ENCODE measurements around the gene GPC3. TPM values are rescaled to one million over a fixed set of nuclear protein-coding genes. Genes with fewer than 3 reads are reported as not detected.

The GPC3 gene
- total and polyA plus RNA-seq, 3 experiments from 2014 or later: not detected

DNA sequence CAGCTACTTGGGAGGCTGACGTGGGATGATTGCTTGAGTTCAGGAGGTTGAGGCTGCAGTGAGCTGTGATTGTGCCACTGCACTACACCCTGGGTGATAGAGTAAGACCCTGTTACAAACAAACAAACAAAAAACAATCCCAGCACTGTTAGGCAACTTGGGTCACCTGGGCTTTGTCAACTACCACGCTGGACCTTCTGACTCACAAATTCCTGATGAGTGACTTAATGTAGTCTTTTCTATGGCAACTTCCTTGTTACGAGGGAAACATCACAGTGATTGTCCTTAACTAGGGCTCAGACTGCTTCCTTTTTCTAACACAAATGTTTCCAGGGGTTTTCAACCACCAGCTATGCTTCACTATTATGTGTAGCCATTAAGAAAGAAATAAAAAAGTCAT is 441.3 kb downstream of the GPC3 start:
- Mint-ChIP-seq H3K27ac (peak overlapping the region in 1 of 8 donors; percentile 69), H3K36me3 (no peaks in the 10 kb centered on the region), H3K4me3 (no peak overlapping the region), H3K4me1 (no peaks in the 10 kb centered on the region), H3K9me3 (peaks cover 0 to 4% (median 0%) of the 10 kb centered on the region in 5 donors), H3K27me3 (peaks cover 0 to 3% of the 10 kb centered on the region in 2 donors)
- ChIA-PET POLR2A (no interaction called here), CTCF (no interaction called here)
- Histone ChIP-seq H3K27me3 (ENCODE audit: insufficient read depth, low read length, poor library complexity, severe bottlenecking) (no peaks in the 10 kb centered on the region), H3K4me3 (ENCODE audit: low read length) (no peak overlapping the region), H3K4me1 (ENCODE audit: insufficient read depth, low read length) (no peaks in the 10 kb centered on the region), H3K9me3 (ENCODE audit: low read length) (no peaks in the 10 kb centered on the region), H3K27ac (ENCODE audit: low read depth, low read length) (no peak overlapping the region), H3K36me3 (ENCODE audit: insufficient read depth, low read length) (no peaks in the 10 kb centered on the region)
- no peak for DNase-seq

DNA sequence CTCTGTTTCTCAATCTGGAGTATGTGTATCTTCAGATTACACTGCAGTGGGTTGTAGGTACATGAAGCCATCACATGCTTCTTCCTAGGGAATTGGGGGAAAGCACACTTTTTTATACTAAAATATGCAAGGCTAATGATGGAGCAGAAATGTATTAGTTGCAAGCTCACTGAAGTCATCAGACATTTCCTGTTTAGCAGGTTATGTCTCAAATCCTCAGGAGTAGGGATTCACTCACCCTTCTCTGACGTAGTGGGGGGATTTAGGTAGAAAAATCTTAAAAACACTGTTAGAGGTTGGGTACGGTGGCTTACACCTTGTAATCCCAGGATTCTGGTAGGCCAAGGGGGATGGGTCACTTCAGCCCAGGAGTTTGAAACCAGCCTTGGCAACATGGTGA is 441.7 kb downstream of the GPC3 start:
- Histone ChIP-seq H3K4me1 (ENCODE audit: insufficient read depth, low read length) (no peaks in the 10 kb centered on the region), H3K9me3 (ENCODE audit: low read length) (no peaks in the 10 kb centered on the region), H3K36me3 (ENCODE audit: insufficient read depth, low read length) (no peaks in the 10 kb centered on the region), H3K27ac (ENCODE audit: low read depth, low read length) (no peak overlapping the region), H3K4me3 (ENCODE audit: low read length) (no peak overlapping the region), H3K27me3 (ENCODE audit: insufficient read depth, low read length, poor library complexity, severe bottlenecking) (no peaks in the 10 kb centered on the region)
- Mint-ChIP-seq H3K36me3 (no peaks in the 10 kb centered on the region), H3K4me3 (no peak overlapping the region), H3K27me3 (peaks cover 0 to 3% of the 10 kb centered on the region in 2 donors), H3K9me3 (peaks cover 0 to 4% (median 0%) of the 10 kb centered on the region in 5 donors), H3K4me1 (no peaks in the 10 kb centered on the region), H3K27ac (peak overlapping the region in 1 of 8 donors; percentile 69)
- CTCF ChIA-PET: no interaction called here
- POLR2A ChIA-PET: no interaction called here
- DNase-seq: no peak

DNA sequence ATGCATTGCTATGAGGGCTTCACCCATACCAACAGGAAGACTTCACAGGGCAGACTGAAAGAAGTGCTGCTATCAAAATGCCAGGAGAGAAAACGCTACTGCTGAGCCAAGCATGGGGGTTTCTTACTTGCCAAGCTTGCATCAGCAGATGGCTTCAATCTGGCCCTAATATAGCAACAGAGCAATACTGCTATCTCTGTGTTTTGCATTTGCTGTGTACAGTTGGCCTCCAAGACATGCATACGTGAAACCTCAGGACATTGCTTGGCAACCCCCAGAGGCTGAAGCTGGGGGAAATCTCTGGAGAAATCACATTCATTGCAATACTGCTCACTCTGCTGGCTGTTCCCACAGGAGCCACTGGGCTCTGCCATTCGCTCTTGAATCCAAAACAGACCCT is 442.9 kb downstream of the GPC3 start:
- H3K27ac Mint-ChIP-seq: no peak overlapping the region
- no peak overlapping the region for H3K4me3 Mint-ChIP-seq
- CTCF ChIA-PET: no interaction called here

GRCh38 chrX:133541021-133541420 is 444.4 kb downstream of the GPC3 start:
- Histone ChIP-seq H3K9me3 (ENCODE audit: low read length) (no peaks in the 10 kb centered on the region), H3K27ac (ENCODE audit: low read depth, low read length) (no peak overlapping the region), H3K36me3 (ENCODE audit: insufficient read depth, low read length) (no peaks in the 10 kb centered on the region), H3K4me1 (ENCODE audit: insufficient read depth, low read length) (no peaks in the 10 kb centered on the region), H3K4me3 (ENCODE audit: low read length) (no peak overlapping the region), H3K27me3 (ENCODE audit: insufficient read depth, low read length, poor library complexity, severe bottlenecking) (no peaks in the 10 kb centered on the region)
- Mint-ChIP-seq H3K4me3 (no peak overlapping the region), H3K27ac (no peak overlapping the region), H3K9me3 (peaks cover 0 to under 1% (median 0%) of the 10 kb centered on the region in 5 donors), H3K4me1 (no peaks in the 10 kb centered on the region), H3K36me3 (no peaks in the 10 kb centered on the region), H3K27me3 (peaks cover 0 to 7% of the 10 kb centered on the region in 2 donors)
- CTCF ChIA-PET: no interaction called here
- POLR2A ChIA-PET: no interaction called here
- no peak for DNase-seq

More for the DNA sequence above, 442.9 kb downstream of the GPC3 start:
- H3K4me1 Mint-ChIP-seq: no peaks in the 10 kb centered on the region
- POLR2A ChIA-PET: no interaction called here
- no peaks in the 10 kb centered on the region for H3K36me3 ChIP-seq (ENCODE audit: insufficient read depth, low read length)
- no peak overlapping the region for H3K27ac ChIP-seq (ENCODE audit: low read depth, low read length)
- DNase-seq: no peak
- no peaks in the 10 kb centered on the region for H3K36me3 Mint-ChIP-seq
- no peaks in the 10 kb centered on the region for H3K9me3 ChIP-seq (ENCODE audit: low read length)
- H3K9me3 Mint-ChIP-seq: peaks cover 0 to 4% (median 0%) of the 10 kb centered on the region in 5 donors
- no peak overlapping the region for H3K4me3 ChIP-seq (ENCODE audit: low read length)
- no peaks in the 10 kb centered on the region for H3K27me3 ChIP-seq (ENCODE audit: insufficient read depth, low read length, poor library complexity, severe bottlenecking)
- peaks cover 0 to 4% of the 10 kb centered on the region in 2 donors for H3K27me3 Mint-ChIP-seq
- H3K4me1 ChIP-seq (ENCODE audit: insufficient read depth, low read length): no peaks in the 10 kb centered on the region

DNA sequence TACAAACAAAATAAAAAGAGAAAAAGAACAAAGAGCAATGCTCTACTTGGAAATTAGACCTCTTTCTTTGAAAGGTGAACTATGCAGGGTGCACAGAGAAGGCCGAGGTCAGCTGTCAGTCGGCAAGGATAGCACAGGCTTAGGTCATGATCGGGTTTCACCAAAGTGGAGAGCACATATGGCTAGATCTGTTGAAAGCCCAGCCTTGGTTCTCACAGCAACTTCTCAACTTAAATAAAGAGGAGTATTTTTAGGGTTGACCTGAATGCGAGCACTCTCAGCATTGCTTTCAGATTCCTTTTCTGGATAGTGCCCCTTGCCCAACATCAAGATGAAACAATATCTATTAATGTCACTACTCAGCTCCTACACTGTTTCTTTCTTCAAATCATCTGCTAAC is 447.2 kb downstream of the GPC3 start:
- H3K9me3 Mint-ChIP-seq: no peaks in the 10 kb centered on the region
- H3K4me1 Mint-ChIP-seq: no peaks in the 10 kb centered on the region
- H3K4me3 Mint-ChIP-seq: no peak overlapping the region
- no peaks in the 10 kb centered on the region for H3K9me3 ChIP-seq (ENCODE audit: low read length)
- CTCF ChIA-PET: no interaction called here
- no peaks in the 10 kb centered on the region for H3K4me1 ChIP-seq (ENCODE audit: insufficient read depth, low read length)
- DNase-seq: no peak
- POLR2A ChIA-PET: no interaction called here
- no peak overlapping the region for H3K4me3 ChIP-seq (ENCODE audit: low read length)
- no peaks in the 10 kb centered on the region for H3K36me3 ChIP-seq (ENCODE audit: insufficient read depth, low read length)
- no peaks in the 10 kb centered on the region for H3K27me3 ChIP-seq (ENCODE audit: insufficient read depth, low read length, poor library complexity, severe bottlenecking)
- peaks cover 0 to 5% of the 10 kb centered on the region in 2 donors for H3K27me3 Mint-ChIP-seq
- no peaks in the 10 kb centered on the region for H3K36me3 Mint-ChIP-seq
- no peak overlapping the region for H3K27ac ChIP-seq (ENCODE audit: low read depth, low read length)
- H3K27ac Mint-ChIP-seq: no peak overlapping the region

DNA sequence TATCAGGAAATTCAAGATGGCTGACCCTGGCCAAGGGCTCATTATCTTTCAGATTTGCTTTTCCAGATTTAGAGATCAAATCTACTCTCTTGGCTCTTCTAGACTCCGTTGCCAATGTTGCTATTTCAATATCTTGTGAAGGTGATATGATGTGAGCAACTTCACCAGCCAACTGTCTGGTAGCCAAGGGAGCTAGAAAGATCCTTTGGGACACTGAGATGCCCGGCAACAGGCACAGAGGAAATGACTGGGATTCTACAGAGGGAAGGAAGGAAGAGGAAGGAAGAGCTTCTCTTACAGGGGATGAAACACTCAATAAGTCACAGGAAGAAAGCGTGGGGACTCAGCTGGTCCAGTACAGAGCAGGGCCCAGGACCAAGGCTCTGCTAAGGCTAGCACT is 448.3 kb downstream of the GPC3 start:
- H3K9me3 ChIP-seq (ENCODE audit: low read length): no peaks in the 10 kb centered on the region
- no peaks in the 10 kb centered on the region for H3K9me3 Mint-ChIP-seq
- no peak overlapping the region for H3K4me3 Mint-ChIP-seq
- no peak for DNase-seq
- POLR2A ChIA-PET: no interaction called here
- H3K4me1 Mint-ChIP-seq: no peaks in the 10 kb centered on the region
- H3K27me3 Mint-ChIP-seq: peaks cover 0 to 5% of the 10 kb centered on the region in 2 donors
- H3K4me3 ChIP-seq (ENCODE audit: low read length): no peak overlapping the region
- CTCF ChIA-PET: no interaction called here
- no peaks in the 10 kb centered on the region for H3K27me3 ChIP-seq (ENCODE audit: insufficient read depth, low read length, poor library complexity, severe bottlenecking)
- no peaks in the 10 kb centered on the region for H3K36me3 Mint-ChIP-seq
- no peak overlapping the region for H3K27ac Mint-ChIP-seq
- no peaks in the 10 kb centered on the region for H3K4me1 ChIP-seq (ENCODE audit: insufficient read depth, low read length)
- no peak overlapping the region for H3K27ac ChIP-seq (ENCODE audit: low read depth, low read length)
- H3K36me3 ChIP-seq (ENCODE audit: insufficient read depth, low read length): no peaks in the 10 kb centered on the region

DNA sequence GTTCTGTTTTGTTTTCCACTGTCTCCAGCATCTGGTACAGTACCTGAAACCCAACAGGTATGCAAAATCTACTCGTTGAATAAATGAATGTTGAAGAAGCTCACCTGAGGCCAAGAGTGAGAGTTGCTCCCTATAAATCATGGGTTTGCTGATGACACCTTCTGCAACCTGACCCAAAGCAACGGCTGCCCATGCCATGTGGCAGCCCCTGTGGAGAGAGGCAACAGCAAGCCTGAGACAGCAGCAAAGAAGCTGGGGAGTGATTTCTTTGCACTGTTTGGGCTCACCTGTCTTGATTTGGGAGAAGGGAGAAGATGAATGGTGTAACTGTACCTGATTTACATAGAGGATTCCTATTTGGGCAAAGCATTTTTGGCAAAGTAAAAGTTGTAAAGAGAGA is 450.3 kb downstream of the GPC3 start:
- no peaks in the 10 kb centered on the region for H3K9me3 Mint-ChIP-seq
- DNase-seq: no peak
- ChIA-PET POLR2A (no interaction called here), CTCF (no interaction called here)
- H3K36me3 Mint-ChIP-seq: no peaks in the 10 kb centered on the region
- H3K4me3 Mint-ChIP-seq: no peak overlapping the region
- Histone ChIP-seq H3K9me3 (ENCODE audit: low read length) (no peaks in the 10 kb centered on the region), H3K27ac (ENCODE audit: low read depth, low read length) (no peak overlapping the region), H3K27me3 (ENCODE audit: insufficient read depth, low read length, poor library complexity, severe bottlenecking) (no peaks in the 10 kb centered on the region), H3K36me3 (ENCODE audit: insufficient read depth, low read length) (no peaks in the 10 kb centered on the region), H3K4me1 (ENCODE audit: insufficient read depth, low read length) (no peaks in the 10 kb centered on the region), H3K4me3 (ENCODE audit: low read length) (no peak overlapping the region)
- no peak overlapping the region for H3K27ac Mint-ChIP-seq
- peaks cover 0 to 6% of the 10 kb centered on the region in 2 donors for H3K27me3 Mint-ChIP-seq
- no peaks in the 10 kb centered on the region for H3K4me1 Mint-ChIP-seq

DNA sequence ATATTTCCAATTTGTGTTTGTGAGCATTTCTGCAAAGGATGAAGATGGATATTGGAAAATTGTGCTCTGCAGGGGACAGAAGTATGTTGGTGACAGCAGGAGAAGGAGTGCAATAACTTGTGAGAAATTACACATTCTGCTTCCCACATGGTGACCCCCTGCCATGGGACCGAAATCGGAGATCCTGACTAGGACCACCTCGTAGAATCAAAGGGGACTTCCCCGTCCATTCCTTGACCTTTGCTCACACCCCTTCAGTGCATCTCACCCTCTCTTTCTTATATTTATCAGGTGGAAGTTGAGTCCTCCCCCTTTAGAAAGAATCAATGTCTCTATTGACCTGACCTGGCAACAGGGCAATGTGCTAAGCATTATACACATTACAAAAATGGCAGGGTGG is 451.2 kb downstream of the GPC3 start:
- no peaks in the 10 kb centered on the region for H3K4me1 Mint-ChIP-seq
- Histone ChIP-seq H3K36me3 (ENCODE audit: insufficient read depth, low read length) (no peaks in the 10 kb centered on the region), H3K27ac (ENCODE audit: low read depth, low read length) (no peak overlapping the region), H3K27me3 (ENCODE audit: insufficient read depth, low read length, poor library complexity, severe bottlenecking) (no peaks in the 10 kb centered on the region), H3K4me1 (ENCODE audit: insufficient read depth, low read length) (no peaks in the 10 kb centered on the region), H3K4me3 (ENCODE audit: low read length) (no peak overlapping the region), H3K9me3 (ENCODE audit: low read length) (no peaks in the 10 kb centered on the region)
- H3K27me3 Mint-ChIP-seq: peaks cover 0 to 6% of the 10 kb centered on the region in 2 donors
- DNase-seq: no peak
- ChIA-PET POLR2A (no interaction called here), CTCF (no interaction called here)
- H3K27ac Mint-ChIP-seq: no peak overlapping the region
- no peaks in the 10 kb centered on the region for H3K36me3 Mint-ChIP-seq
- no peak overlapping the region for H3K4me3 Mint-ChIP-seq
- no peaks in the 10 kb centered on the region for H3K9me3 Mint-ChIP-seq

- Histone ChIP-seq H3K4me1 (ENCODE audit: insufficient read depth, low read length) (no peaks in the 10 kb centered on the region), H3K27ac (ENCODE audit: low read depth, low read length) (no peak overlapping the region), H3K27me3 (ENCODE audit: insufficient read depth, low read length, poor library complexity, severe bottlenecking) (no peaks in the 10 kb centered on the region), H3K4me3 (ENCODE audit: low read length) (no peak overlapping the region), H3K36me3 (ENCODE audit: insufficient read depth, low read length) (no peaks in the 10 kb centered on the region), H3K9me3 (ENCODE audit: low read length) (no peaks in the 10 kb centered on the region)
- CTCF ChIA-PET: no interaction called here
- Mint-ChIP-seq H3K4me1 (no peaks in the 10 kb centered on the region), H3K36me3 (no peaks in the 10 kb centered on the region), H3K27me3 (peaks cover 0 to 6% of the 10 kb centered on the region in 2 donors), H3K27ac (no peak overlapping the region), H3K9me3 (no peaks in the 10 kb centered on the region), H3K4me3 (no peak overlapping the region)
- POLR2A ChIA-PET: no interaction called here
- DNase-seq: no peak
Observed at GRCh38 chrX:133533249-133533648, 452.1 kb downstream of the GPC3 start.
